Measurements from ENCODE around the gene ZNF688. TPM values are rescaled to one million over a fixed set of nuclear protein-coding genes. Genes with fewer than 3 reads are reported as not detected.
A peak's percentile ranks its signal among the peaks of the same experiment; 100 is the strongest.

ZNF688 gene
- total and polyA plus RNA-seq, 2 of the 13 experiments (the other 11 are each of a cell fraction or from before 2014, with no cell fraction given): 2.4 to 5.4 TPM

DNA sequence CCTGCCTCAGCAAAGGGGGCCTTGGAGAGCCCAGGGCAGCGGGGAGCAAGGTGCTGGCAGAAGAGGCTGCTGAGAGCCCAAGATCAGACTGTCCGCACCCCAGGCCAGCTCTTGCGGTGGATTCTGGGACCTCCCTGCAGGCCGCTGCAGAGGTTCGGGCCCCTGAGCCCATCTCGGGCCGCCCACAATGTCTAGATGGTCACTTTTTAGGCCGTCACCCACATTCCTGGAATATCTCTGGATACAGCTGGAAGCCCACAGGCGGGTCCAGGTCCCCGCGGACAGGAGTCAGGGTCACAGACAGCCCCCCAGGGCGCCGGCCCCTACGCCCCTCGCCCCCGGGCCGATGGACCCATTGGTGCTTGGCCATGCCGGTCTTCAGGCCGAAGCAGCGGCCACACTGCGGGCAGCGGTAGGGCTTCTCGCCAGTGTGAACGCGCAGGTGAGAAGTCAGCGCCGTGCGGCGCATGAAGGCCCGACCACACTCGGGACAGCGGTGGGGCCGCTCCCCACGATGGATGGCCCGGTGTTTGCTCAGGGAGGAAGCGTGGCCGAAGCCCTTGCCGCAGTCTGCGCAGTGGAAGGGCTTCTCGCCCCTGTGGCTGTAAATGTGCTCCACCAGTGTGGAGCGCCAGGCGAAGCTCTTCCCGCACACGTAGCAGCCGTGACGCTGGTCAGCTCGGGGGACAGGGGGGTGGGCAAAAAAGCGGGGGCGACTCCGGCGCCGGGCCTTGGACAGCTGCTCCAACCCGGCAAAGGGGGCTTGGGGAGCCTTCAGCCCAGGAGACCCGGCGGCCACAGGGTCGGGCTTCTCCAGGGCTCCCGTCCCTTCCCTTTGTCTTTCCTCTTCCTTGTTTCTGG, 39.0 kb downstream of the ZNF688 start (continued):
- TF ChIP-seq, protein P1, sequence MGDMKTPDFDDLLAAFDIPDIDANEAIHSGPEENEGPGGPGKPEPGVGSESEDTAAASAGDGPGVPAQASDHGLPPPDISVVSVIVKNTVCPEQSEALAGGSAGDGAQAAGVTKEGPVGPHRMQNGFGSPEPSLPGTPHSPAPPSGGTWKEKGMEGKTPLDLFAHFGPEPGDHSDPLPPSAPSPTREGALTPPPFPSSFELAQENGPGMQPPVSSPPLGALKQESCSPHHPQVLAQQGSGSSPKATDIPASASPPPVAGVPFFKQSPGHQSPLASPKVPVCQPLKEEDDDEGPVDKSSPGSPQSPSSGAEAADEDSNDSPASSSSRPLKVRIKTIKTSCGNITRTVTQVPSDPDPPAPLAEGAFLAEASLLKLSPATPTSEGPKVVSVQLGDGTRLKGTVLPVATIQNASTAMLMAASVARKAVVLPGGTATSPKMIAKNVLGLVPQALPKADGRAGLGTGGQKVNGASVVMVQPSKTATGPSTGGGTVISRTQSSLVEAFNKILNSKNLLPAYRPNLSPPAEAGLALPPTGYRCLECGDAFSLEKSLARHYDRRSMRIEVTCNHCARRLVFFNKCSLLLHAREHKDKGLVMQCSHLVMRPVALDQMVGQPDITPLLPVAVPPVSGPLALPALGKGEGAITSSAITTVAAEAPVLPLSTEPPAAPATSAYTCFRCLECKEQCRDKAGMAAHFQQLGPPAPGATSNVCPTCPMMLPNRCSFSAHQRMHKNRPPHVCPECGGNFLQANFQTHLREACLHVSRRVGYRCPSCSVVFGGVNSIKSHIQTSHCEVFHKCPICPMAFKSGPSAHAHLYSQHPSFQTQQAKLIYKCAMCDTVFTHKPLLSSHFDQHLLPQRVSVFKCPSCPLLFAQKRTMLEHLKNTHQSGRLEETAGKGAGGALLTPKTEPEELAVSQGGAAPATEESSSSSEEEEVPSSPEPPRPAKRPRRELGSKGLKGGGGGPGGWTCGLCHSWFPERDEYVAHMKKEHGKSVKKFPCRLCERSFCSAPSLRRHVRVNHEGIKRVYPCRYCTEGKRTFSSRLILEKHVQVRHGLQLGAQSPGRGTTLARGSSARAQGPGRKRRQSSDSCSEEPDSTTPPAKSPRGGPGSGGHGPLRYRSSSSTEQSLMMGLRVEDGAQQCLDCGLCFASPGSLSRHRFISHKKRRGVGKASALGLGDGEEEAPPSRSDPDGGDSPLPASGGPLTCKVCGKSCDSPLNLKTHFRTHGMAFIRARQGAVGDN (CRISPR knock-in tag; IDR thresholded peaks at IDR 0.05): peak; percentile 49
- no peak for TF ChIP-seq TGIF2 (CRISPR knock-in tag; IDR thresholded peaks at IDR 0.05)
- TF ChIP-seq, protein P2, sequence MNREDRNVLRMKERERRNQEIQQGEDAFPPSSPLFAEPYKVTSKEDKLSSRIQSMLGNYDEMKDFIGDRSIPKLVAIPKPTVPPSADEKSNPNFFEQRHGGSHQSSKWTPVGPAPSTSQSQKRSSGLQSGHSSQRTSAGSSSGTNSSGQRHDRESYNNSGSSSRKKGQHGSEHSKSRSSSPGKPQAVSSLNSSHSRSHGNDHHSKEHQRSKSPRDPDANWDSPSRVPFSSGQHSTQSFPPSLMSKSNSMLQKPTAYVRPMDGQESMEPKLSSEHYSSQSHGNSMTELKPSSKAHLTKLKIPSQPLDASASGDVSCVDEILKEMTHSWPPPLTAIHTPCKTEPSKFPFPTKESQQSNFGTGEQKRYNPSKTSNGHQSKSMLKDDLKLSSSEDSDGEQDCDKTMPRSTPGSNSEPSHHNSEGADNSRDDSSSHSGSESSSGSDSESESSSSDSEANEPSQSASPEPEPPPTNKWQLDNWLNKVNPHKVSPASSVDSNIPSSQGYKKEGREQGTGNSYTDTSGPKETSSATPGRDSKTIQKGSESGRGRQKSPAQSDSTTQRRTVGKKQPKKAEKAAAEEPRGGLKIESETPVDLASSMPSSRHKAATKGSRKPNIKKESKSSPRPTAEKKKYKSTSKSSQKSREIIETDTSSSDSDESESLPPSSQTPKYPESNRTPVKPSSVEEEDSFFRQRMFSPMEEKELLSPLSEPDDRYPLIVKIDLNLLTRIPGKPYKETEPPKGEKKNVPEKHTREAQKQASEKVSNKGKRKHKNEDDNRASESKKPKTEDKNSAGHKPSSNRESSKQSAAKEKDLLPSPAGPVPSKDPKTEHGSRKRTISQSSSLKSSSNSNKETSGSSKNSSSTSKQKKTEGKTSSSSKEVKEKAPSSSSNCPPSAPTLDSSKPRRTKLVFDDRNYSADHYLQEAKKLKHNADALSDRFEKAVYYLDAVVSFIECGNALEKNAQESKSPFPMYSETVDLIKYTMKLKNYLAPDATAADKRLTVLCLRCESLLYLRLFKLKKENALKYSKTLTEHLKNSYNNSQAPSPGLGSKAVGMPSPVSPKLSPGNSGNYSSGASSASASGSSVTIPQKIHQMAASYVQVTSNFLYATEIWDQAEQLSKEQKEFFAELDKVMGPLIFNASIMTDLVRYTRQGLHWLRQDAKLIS (CRISPR knock-in tag; IDR thresholded peaks at IDR 0.05): no peak
- TF ChIP-seq TERF1 (CRISPR knock-in tag; IDR thresholded peaks at IDR 0.05): no peak
- no peak for TF ChIP-seq GRHL1 (CRISPR knock-in tag; conservative IDR thresholded peaks at IDR 0.05)
- TF ChIP-seq ZNF678 (CRISPR knock-in tag; IDR thresholded peaks at IDR 0.05): no peak
- no peak for TF ChIP-seq CENPX (CRISPR knock-in tag; IDR thresholded peaks at IDR 0.05)
- TF ChIP-seq HNRNPK (IDR thresholded peaks at IDR 0.05; ENCODE audit: low read depth, low read length, poor library complexity, severe bottlenecking): no peak
- TF ChIP-seq ZFX (CRISPR knock-in tag; IDR thresholded peaks at IDR 0.05; ENCODE audit: low read depth): peak; percentile 25; the same call in 1 of the 2 replicates
- TF ChIP-seq BCL3 (CRISPR knock-in tag; IDR thresholded peaks at IDR 0.05): no peak
- TF ChIP-seq ISX (CRISPR knock-in tag; conservative IDR thresholded peaks at IDR 0.05): no peak
- 0 out of 4 replicates have a peak, but pooled peaks of 1 of the 2 experiments have one; percentile 20 for TF ChIP-seq POLR2A (IDR thresholded peaks at IDR 0.05; ENCODE audit: insufficient read depth in 1 of 2, low read depth in 2 of 2, low read length in 2 of 2)
- TF ChIP-seq, protein P3, sequence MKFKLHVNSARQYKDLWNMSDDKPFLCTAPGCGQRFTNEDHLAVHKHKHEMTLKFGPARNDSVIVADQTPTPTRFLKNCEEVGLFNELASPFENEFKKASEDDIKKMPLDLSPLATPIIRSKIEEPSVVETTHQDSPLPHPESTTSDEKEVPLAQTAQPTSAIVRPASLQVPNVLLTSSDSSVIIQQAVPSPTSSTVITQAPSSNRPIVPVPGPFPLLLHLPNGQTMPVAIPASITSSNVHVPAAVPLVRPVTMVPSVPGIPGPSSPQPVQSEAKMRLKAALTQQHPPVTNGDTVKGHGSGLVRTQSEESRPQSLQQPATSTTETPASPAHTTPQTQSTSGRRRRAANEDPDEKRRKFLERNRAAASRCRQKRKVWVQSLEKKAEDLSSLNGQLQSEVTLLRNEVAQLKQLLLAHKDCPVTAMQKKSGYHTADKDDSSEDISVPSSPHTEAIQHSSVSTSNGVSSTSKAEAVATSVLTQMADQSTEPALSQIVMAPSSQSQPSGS (CRISPR knock-in tag; IDR thresholded peaks at IDR 0.05): no peak

Data from HepG2 (cell line).